Progenitor cell of endocrine pancreas (in vitro differentiated cells): Measurements from ENCODE around the gene SCAMP3. TPM values are rescaled to one million over a fixed set of nuclear protein-coding genes. Genes with fewer than 3 reads are reported as not detected.

Experiments used
- DNase-seq: peaks from one replicate; pipeline ENCODE4 v3.0.0; 2021; ENCODE audit warnings: low spot score; ENCODE audit not compliant: unreplicated experiment
- H3K27ac Mint-ChIP-seq: 2 replicates; pipeline ENCODE4 v1.8.0; 2021; ENCODE audit warnings: mild to moderate bottlenecking, moderate library complexity, mixed read lengths
- H3K27me3 Mint-ChIP-seq: 2 replicates; pipeline ENCODE4 v1.8.0; 2021; ENCODE audit warnings: mixed read lengths
- H3K36me3 Mint-ChIP-seq: 2 replicates; pipeline ENCODE4 v1.8.0; 2022; ENCODE audit warnings: mixed read lengths; ENCODE audit not compliant: insufficient read depth
- H3K4me1 Mint-ChIP-seq: 2 replicates; pipeline ENCODE4 v1.8.0; 2021; ENCODE audit warnings: low read depth, mixed read lengths
- H3K4me3 Mint-ChIP-seq: 2 replicates; pipeline ENCODE4 v1.8.0; 2021; ENCODE audit warnings: low read depth, mild to moderate bottlenecking, moderate library complexity, mixed read lengths
- H3K9me3 Mint-ChIP-seq: 2 replicates; pipeline ENCODE4 v1.8.0; 2021; ENCODE audit warnings: low read depth, mixed read lengths
- total RNA-seq: library from RNA; stranded (reverse); gene quantifications from 2 replicates; pipeline ENCODE4 v1.2.1, GENCODE V29; 2021
- TF ChIP-seq, protein P1 (sequence below): fragments of 200-600 bp; sonication (generic); IDR thresholded peaks from one replicate; pipeline ENCODE4 v1.5.0; 2021; ENCODE audit warnings: antibody characterized with exemption, mild to moderate bottlenecking; ENCODE audit not compliant: unreplicated experiment

SCAMP3 gene
- total RNA-seq, 1 donor from 2014 or later = 53.1 TPM

DNA sequence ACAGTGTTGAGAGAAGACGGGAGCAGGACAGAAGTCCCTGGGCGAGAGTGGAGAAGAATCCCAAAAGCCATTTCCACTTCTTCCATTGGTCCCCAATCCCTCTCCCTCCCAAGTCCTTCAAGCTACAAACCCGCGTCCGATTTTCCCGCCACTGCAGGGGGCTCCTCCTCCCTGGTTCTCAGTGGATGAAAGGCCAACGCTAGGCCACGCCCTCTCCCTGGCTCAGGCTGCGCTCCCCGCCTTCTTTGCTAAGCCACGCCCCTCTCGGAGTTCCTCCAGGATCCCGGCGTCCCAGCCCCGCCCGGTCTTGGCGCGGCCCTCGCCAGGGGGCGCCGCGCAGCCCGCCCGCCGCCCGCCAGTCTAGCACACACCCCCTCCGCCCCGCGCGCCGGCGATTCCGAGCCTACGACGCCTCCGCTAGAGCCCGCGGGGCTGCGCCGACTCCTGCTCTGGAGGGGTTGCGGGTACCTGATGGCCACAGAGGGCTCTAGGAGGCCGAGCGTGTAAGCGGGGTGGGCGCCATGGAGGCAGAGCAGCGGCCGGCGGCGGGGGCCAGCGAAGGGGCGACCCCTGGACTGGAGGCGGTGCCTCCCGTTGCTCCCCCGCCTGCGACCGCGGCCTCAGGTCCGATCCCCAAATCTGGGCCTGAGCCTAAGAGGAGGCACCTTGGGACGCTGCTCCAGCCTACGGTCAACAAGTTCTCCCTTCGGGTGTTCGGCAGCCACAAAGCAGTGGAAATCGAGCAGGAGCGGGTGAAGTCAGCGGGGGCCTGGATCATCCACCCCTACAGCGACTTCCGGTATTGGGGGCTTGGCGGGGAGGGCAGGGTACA lies 15.1 kb upstream of the SCAMP3 start, which contains the start of gene HCN3:
Gene HCN3 (plus strand): TSS at position 394 of the 832 bp plus-strand sequence. CDS start 128 bp downstream, at position 522.
- H3K4me1 Mint-ChIP-seq = peaks cover 15% of the 10 kb centered on the region
- TF ChIP-seq, protein P1, sequence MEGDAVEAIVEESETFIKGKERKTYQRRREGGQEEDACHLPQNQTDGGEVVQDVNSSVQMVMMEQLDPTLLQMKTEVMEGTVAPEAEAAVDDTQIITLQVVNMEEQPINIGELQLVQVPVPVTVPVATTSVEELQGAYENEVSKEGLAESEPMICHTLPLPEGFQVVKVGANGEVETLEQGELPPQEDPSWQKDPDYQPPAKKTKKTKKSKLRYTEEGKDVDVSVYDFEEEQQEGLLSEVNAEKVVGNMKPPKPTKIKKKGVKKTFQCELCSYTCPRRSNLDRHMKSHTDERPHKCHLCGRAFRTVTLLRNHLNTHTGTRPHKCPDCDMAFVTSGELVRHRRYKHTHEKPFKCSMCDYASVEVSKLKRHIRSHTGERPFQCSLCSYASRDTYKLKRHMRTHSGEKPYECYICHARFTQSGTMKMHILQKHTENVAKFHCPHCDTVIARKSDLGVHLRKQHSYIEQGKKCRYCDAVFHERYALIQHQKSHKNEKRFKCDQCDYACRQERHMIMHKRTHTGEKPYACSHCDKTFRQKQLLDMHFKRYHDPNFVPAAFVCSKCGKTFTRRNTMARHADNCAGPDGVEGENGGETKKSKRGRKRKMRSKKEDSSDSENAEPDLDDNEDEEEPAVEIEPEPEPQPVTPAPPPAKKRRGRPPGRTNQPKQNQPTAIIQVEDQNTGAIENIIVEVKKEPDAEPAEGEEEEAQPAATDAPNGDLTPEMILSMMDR = peak; percentile 77
- DNase-seq = peak; percentile 98
- peak within 1 kb of the TSS; percentile 73 for H3K4me3 Mint-ChIP-seq
- peaks cover 3% of the 10 kb centered on the region for H3K36me3 Mint-ChIP-seq
- no peaks in the 10 kb centered on the region for H3K27me3 Mint-ChIP-seq
- H3K9me3 Mint-ChIP-seq = no peaks in the 10 kb centered on the region
- H3K27ac Mint-ChIP-seq = no peak within 1 kb of the TSS

DNA sequence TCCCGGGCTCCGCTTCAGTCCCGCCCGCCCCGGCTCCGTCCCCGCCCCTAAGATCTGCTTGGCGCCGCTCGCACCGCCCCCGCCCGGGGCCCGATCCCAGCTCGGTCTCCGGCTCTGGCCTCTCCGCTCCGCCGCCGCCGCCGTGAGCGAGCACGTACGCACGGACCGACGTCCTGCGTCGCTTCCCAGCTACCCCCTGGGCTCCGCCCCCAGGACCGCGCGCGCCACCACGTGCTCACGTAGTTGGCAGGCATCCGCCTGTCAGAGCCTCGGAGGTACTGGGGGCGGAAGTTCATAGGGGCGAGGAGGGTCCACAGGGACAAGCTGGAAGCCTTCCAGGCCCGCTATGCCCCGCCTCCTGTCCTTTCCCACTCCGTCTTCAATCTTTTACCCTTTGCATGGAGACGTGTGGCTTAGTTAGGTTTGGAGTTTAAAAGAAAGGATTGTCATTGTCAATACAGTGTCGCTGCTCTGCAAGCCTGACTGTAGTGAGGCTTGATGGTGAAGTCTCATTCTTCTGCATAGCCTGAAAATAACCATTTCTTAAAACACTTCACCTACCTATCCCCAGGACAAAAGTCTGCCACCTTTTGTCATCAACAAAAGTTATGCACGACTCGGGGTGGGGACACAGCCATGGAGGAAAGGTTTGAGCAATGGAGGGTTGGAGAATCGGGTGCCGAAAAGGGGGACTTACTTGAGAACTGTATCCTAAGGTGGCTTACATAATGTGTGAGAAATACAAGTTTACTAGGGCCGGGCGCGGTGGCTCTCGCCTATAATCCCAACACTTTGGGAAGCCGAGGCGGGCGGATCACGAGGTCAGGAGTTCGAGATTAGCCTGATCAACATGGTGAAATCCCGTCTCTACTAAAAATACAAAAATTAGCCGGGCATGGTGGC lies 11.4 kb upstream of the SCAMP3 start, which contains the start of gene CLK2:
Gene CLK2 (minus strand): TSS at position 162 of the 903 bp plus-strand sequence. CDS start 2,527 bp downstream, outside the sequence.
- no peaks in the 10 kb centered on the region for H3K9me3 Mint-ChIP-seq
- peak within 1 kb of the TSS; percentile 99 for H3K4me3 Mint-ChIP-seq
- H3K27ac Mint-ChIP-seq = peak within 1 kb of the TSS; percentile 96
- no peaks in the 10 kb centered on the region for H3K27me3 Mint-ChIP-seq
- TF ChIP-seq, protein P1 = no peak
- peak; percentile 90 for DNase-seq
- H3K36me3 Mint-ChIP-seq = peaks cover 16% of the 10 kb centered on the region
- peaks cover 18% of the 10 kb centered on the region for H3K4me1 Mint-ChIP-seq

DNA sequence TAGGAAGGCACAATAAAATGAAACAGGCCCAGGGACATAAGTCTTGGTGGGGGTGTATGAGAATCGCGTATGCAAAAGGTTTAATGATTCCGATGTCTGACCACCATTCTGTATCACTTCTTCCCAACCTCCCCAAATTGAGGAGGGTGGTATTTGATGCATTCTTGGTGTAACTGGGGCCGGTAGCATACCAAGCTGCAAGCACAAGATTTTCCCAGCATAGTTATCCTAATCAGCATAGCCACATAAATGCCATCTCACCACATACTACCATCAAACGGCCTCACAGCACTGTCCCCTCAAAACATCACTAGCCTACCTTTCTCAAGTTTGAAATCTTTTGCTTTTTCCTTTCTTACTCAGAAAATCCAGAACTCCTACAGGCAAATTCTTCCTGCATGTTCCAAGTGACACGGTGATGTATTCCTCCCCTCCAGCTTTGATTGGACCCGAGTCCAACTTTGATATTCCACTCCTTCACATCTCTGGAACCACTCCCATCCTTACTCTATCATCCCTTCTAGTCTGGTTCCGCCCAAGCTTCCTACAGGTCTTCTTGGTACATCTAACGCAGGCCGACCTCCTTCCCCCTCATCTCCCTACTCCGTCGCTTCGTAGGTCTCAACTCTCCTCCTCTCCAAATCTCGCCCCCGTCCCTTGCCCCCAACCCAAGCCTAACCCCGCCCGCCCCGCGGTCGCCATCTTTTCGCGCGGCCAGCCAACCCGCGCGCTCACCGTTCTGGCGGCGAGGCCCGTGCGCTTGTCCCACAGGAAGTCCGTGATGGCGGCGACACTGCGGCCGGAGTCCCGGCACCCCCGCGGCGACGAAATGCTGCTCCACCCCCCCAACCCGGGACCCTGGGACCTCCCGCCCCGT lies 10.5 kb upstream of the SCAMP3 start:
- H3K27ac Mint-ChIP-seq = peak overlapping the region; percentile 96
- peaks cover 14% of the 10 kb centered on the region for H3K4me1 Mint-ChIP-seq
- TF ChIP-seq, protein P1 = no peak
- H3K36me3 Mint-ChIP-seq = peaks cover 21% of the 10 kb centered on the region
- peak overlapping the region; percentile 99 for H3K4me3 Mint-ChIP-seq
- H3K27me3 Mint-ChIP-seq = no peaks in the 10 kb centered on the region
- DNase-seq = no peak
- H3K9me3 Mint-ChIP-seq = no peaks in the 10 kb centered on the region

DNA sequence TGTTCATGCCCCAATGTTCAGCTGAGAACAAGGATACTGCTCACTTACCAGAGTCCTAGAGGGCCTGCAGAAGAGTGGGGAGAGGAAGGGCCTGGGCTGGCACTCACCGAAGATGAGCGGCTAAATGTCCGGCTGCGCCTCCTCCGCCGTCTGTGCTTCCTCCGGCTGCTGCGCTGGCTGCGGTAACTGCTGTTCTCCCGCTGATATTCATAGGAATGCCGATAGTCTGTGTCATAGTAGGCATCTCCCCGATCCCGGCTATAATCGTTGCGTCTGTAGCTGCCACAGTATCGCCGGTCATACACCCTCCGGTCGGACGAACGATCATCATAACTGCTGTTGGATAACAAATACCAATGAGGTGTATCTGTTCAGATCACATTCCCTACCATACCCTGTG lies 7.2 kb upstream of the SCAMP3 start:
- Mint-ChIP-seq H3K4me1 (peaks cover 14% of the 10 kb centered on the region), H3K4me3 (no peak overlapping the region), H3K36me3 (peaks cover 31% of the 10 kb centered on the region), H3K9me3 (no peaks in the 10 kb centered on the region), H3K27ac (no peak overlapping the region), H3K27me3 (no peaks in the 10 kb centered on the region)
- no peak for DNase-seq
- TF ChIP-seq, protein P1 = no peak
